LNCaP clone FGC (cell line): ENCODE results near the gene NAA11.

Source experiments
- DNase-seq: peaks from one replicate; pipeline ENCODE4 v3.0.0-alpha.2; 2011; ENCODE audit warnings: low read depth
- H3K4me3 ChIP-seq: 2 replicates; pipeline ENCODE4 v1.5.1; 2011; ENCODE audit warnings: mild to moderate bottlenecking, low read depth, low read length, control low read depth
- CTCF ChIP-seq: IDR thresholded peaks from 2 replicates; pipeline ENCODE4 v1.5.1; 2012; ENCODE audit warnings: mild to moderate bottlenecking; ENCODE audit not compliant: control insufficient read depth, insufficient read depth; ENCODE audit errors: extremely low read depth

NAA11 gene

GRCh38 chr4:79272761-79273160 lies 53.1 kb downstream of the NAA11 start:
- TF ChIP-seq CTCF, result no peak
- no peak overlapping the region for H3K4me3 ChIP-seq
- no peak for DNase-seq

- no peak overlapping the region for H3K4me3 ChIP-seq
- no peak for DNase-seq
- TF ChIP-seq CTCF, result no peak
Observed at GRCh38 chr4:79272126-79272525, 53.7 kb downstream of the NAA11 start.

GRCh38 chr4:79267671-79268070 lies 58.2 kb downstream of the NAA11 start:
- DNase-seq, result no peak
- no peak overlapping the region for H3K4me3 ChIP-seq
- TF ChIP-seq CTCF, result no peak
